SH-SY5Y (cell line): Measurements from ENCODE around the gene TMEM51.

Experiments
- GATA2 ChIP-seq: IDR thresholded peaks from 2 replicates; pipeline ENCODE4 v1.6.1; 2011; ENCODE audit warnings: mild to moderate bottlenecking, low read depth, low read length
- GATA3 ChIP-seq: IDR thresholded peaks from 2 replicates; pipeline ENCODE4 v1.6.1; 2011; ENCODE audit warnings: low read depth, mild to moderate bottlenecking, low read length, moderate library complexity

GRCh38 chr1:15206418-15207030, 53.0 kb downstream of the TMEM51 start:
- no peak for TF ChIP-seq GATA3
- 0 out of 2 replicates have a peak, but pooled peaks have one; percentile 26 for TF ChIP-seq GATA2
